ENCODE measurements around the gene MRM2.

The MRM2 gene

DNA sequence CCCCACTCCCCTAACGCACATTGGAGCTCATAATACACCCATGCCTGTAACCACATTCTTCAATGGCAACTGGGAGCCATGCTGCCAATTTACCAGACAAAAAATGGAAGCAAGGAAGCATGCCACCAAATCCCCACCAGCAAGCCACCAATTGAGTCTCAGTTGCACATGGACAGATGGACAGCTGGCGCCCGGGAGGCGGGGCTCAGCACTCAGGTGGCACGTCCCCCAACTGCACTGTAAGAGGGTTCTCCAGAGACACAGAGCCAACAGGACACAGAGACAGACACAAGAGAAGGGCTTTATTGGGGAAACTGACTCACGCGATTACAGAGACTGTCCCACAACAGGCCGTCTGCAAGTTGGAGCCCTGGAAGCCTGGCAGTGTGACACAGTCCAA, 11.8 kb downstream of the MRM2 start:
- Histone ChIP-seq H3K79me2 (ENCODE audit: low read length) (peaks cover 38% of the 10 kb centered on the region), H3K4me2 (ENCODE audit: low read depth, low read length) (no peak overlapping the region)

DNA sequence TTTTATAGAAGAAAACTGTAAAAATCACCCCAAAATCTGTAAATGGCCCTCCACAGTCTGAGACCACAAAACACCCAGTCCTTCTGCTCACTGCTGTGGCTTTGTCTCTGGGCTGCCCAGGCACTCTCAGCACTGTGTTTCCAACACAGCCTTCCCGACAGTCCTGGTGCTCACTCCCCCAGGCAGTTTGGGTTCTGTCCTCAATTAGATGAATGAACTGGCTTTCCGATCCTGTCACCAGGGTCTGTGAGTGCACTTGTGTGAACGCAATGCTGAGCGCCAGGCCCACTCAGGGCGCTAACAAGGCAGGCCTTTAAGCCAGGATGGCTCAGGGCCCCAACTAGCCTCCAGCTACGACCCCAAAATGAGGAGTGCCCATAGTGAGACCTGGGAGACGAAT, 12.5 kb downstream of the MRM2 start:
- H3K79me2 ChIP-seq (ENCODE audit: low read length), result peaks cover 38% of the 10 kb centered on the region
- no peak overlapping the region for H3K4me3 ChIP-seq (ENCODE audit: low read length)
- no peak for DNase-seq
- H4K20me1 ChIP-seq (ENCODE audit: insufficient read depth, low read length), result no peaks in the 10 kb centered on the region
- TF ChIP-seq EZH2 (optimal IDR thresholded peaks at IDR 0.05; ENCODE audit: low read depth, low read length) (no peak), EZH2phosphoT487 (IDR thresholded peaks at IDR 0.05; ENCODE audit: low read length) (no peak)
- TF ChIP-seq, protein P1, sequence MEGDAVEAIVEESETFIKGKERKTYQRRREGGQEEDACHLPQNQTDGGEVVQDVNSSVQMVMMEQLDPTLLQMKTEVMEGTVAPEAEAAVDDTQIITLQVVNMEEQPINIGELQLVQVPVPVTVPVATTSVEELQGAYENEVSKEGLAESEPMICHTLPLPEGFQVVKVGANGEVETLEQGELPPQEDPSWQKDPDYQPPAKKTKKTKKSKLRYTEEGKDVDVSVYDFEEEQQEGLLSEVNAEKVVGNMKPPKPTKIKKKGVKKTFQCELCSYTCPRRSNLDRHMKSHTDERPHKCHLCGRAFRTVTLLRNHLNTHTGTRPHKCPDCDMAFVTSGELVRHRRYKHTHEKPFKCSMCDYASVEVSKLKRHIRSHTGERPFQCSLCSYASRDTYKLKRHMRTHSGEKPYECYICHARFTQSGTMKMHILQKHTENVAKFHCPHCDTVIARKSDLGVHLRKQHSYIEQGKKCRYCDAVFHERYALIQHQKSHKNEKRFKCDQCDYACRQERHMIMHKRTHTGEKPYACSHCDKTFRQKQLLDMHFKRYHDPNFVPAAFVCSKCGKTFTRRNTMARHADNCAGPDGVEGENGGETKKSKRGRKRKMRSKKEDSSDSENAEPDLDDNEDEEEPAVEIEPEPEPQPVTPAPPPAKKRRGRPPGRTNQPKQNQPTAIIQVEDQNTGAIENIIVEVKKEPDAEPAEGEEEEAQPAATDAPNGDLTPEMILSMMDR (IDR thresholded peaks at IDR 0.05; ENCODE audit: low read length), result no peak
- H2AFZ ChIP-seq (ENCODE audit: low read length), result no peak overlapping the region
- 0 out of 2 replicates have a peak, but pooled peaks cover 4% of the 10 kb centered on the region for H3K4me1 ChIP-seq (ENCODE audit: low read length)
- H3K27ac ChIP-seq (ENCODE audit: low read length), result no peak overlapping the region
- no peak overlapping the region for H3K4me2 ChIP-seq (ENCODE audit: low read depth, low read length)
- H3K27me3 ChIP-seq (replicated peaks; ENCODE audit: insufficient read depth, low read length), result no peaks in the 10 kb centered on the region
- no peaks in the 10 kb centered on the region for H3K9me2 ChIP-seq (replicated peaks; ENCODE audit: insufficient read depth, low read length)
- no peak overlapping the region for H3K9ac ChIP-seq (ENCODE audit: low read length)
- no peaks in the 10 kb centered on the region for H3K36me3 ChIP-seq (replicated peaks; ENCODE audit: insufficient read depth, low read length)
- peaks cover 7% of the 10 kb centered on the region for H3F3A ChIP-seq (ENCODE audit: insufficient read depth, low read length)
- no peaks in the 10 kb centered on the region for H3K9me3 ChIP-seq (replicated peaks; ENCODE audit: insufficient read depth, low read length)

More for the DNA sequence above, 11.8 kb downstream of the MRM2 start:
- no peaks in the 10 kb centered on the region for H4K20me1 ChIP-seq (ENCODE audit: insufficient read depth, low read length)
- no peak overlapping the region for H3K9ac ChIP-seq (ENCODE audit: low read length)
- DNase-seq, result no peak
- no peak overlapping the region for H3K4me3 ChIP-seq (ENCODE audit: low read length)
- no peak overlapping the region for H3K27ac ChIP-seq (ENCODE audit: low read length)
- H2AFZ ChIP-seq (ENCODE audit: low read length), result no peak overlapping the region
- H3K9me2 ChIP-seq (replicated peaks; ENCODE audit: insufficient read depth, low read length), result no peaks in the 10 kb centered on the region
- H3K36me3 ChIP-seq (replicated peaks; ENCODE audit: insufficient read depth, low read length), result no peaks in the 10 kb centered on the region; the same call in 1 of the 2 replicates
- no peaks in the 10 kb centered on the region for H3K9me3 ChIP-seq (replicated peaks; ENCODE audit: insufficient read depth, low read length)
- TF ChIP-seq, protein P1 (IDR thresholded peaks at IDR 0.05; ENCODE audit: low read length), result no peak
- no peak for TF ChIP-seq EZH2 (optimal IDR thresholded peaks at IDR 0.05; ENCODE audit: low read depth, low read length)
- no peak for TF ChIP-seq EZH2phosphoT487 (IDR thresholded peaks at IDR 0.05; ENCODE audit: low read length)
- no peaks in the 10 kb centered on the region for H3K27me3 ChIP-seq (replicated peaks; ENCODE audit: insufficient read depth, low read length)
- 0 out of 2 replicates have a peak, but pooled peaks cover 4% of the 10 kb centered on the region for H3K4me1 ChIP-seq (ENCODE audit: low read length)
- H3F3A ChIP-seq (ENCODE audit: insufficient read depth, low read length), result peaks cover 15% of the 10 kb centered on the region

DNA sequence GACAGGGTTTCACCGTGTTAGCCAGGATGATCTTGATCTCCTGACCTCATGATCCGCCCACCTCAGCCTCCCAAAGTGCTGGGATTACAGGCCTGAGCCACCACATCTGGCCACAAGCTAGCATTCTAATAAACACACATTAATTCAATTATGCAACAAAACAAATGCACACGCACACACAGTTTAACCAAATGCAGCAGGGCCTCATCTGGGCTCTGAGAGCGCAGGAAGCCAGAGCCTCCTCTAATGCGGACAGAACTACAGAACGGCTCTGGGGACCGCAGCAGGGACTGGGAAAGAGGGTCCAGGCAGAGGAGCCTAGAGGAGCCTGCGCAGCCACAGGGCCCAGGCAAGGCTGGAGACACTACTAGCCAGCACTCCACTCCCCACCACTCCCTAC, 13.1 kb downstream of the MRM2 start:
- H3K9ac ChIP-seq (ENCODE audit: low read length), result no peak overlapping the region
- H3K4me2 ChIP-seq (ENCODE audit: low read depth, low read length), result no peak overlapping the region
- TF ChIP-seq, protein P1 (IDR thresholded peaks at IDR 0.05; ENCODE audit: low read length), result no peak
- no peak for TF ChIP-seq EZH2 (optimal IDR thresholded peaks at IDR 0.05; ENCODE audit: low read depth, low read length)
- no peak for TF ChIP-seq EZH2phosphoT487 (IDR thresholded peaks at IDR 0.05; ENCODE audit: low read length)
- H3K4me3 ChIP-seq (ENCODE audit: low read length), result no peak overlapping the region
- H3K9me3 ChIP-seq (replicated peaks; ENCODE audit: insufficient read depth, low read length), result no peaks in the 10 kb centered on the region
- 0 out of 2 replicates have a peak, but pooled peaks cover 4% of the 10 kb centered on the region for H3K4me1 ChIP-seq (ENCODE audit: low read length)
- 0 out of 2 replicates have a peak, but pooled peaks cover 4% of the 10 kb centered on the region for H3F3A ChIP-seq (ENCODE audit: insufficient read depth, low read length)
- peaks cover 38% of the 10 kb centered on the region for H3K79me2 ChIP-seq (ENCODE audit: low read length)
- no peak overlapping the region for H2AFZ ChIP-seq (ENCODE audit: low read length)
- no peak overlapping the region for H3K27ac ChIP-seq (ENCODE audit: low read length)
- DNase-seq, result no peak
- no peaks in the 10 kb centered on the region for H3K9me2 ChIP-seq (replicated peaks; ENCODE audit: insufficient read depth, low read length)
- no peaks in the 10 kb centered on the region for H3K36me3 ChIP-seq (replicated peaks; ENCODE audit: insufficient read depth, low read length)
- no peaks in the 10 kb centered on the region for H4K20me1 ChIP-seq (ENCODE audit: insufficient read depth, low read length)
- H3K27me3 ChIP-seq (replicated peaks; ENCODE audit: insufficient read depth, low read length), result no peaks in the 10 kb centered on the region
